IMR-90 (cell line): ENCODE results near the gene BAZ2B. TPM values are rescaled to one million over a fixed set of nuclear protein-coding genes. Genes with fewer than 3 reads are reported as not detected.

Source experiments
- ATAC-seq: fragments of 200-7000 bp; cut with Tn5 transposase; 2 replicates; pipeline ENCODE4 v1.9.1; 2020; ENCODE audit warnings: low read depth, mild to moderate bottlenecking, moderate library complexity
- BruUV-seq: library from RNA; stranded (reverse); fragments of 400-500 nt; replicated peaks from 2 replicates; lab custom pipeline; 2021; lab: Mats Ljungman, UMichigan
- CTCF ChIA-PET: fragments of 300-600 bp; formaldehyde crosslinking; extraction: SDS; loops from one replicate; lab custom pipeline; 2021; ENCODE audit warnings: antibody characterized with exemption; lab: Yijun Ruan, JAX
- POLR2A ChIA-PET: fragments of 300-600 bp; sonication (Branson Sonifier 250); formaldehyde crosslinking; loops from one replicate; lab custom pipeline; 2022; ENCODE audit warnings: antibody characterized with exemption; ENCODE audit not compliant: unreplicated experiment; lab: Charles Lee
- DNase-seq: peaks from one replicate; pipeline ENCODE4 v3.0.0; 2013
- H2AFZ ChIP-seq: replicated peaks from 2 replicates; pipeline ENCODE3; 2013; ENCODE audit warnings: low read length, mild to moderate bottlenecking; ENCODE audit not compliant: poor library complexity
- H2AK5ac ChIP-seq: 2 replicates; pipeline ENCODE4 v1.6.1; 2013; ENCODE audit warnings: low read depth, low read length, inconsistent platforms
- H2AK9ac ChIP-seq: replicated peaks from 2 replicates; pipeline ENCODE3; 2013; ENCODE audit warnings: mild to moderate bottlenecking, low read depth, low read length, moderate library complexity; ENCODE audit not compliant: poor library complexity
- H2BK120ac ChIP-seq: 2 replicates; pipeline ENCODE4 v1.6.1; 2013; ENCODE audit warnings: low read depth, low read length, inconsistent platforms
- H2BK15ac ChIP-seq: 3 replicates; pipeline ENCODE4 v1.6.1; 2013; ENCODE audit warnings: low read depth, low read length, inconsistent platforms
- H2BK20ac ChIP-seq: 2 replicates; pipeline ENCODE4 v1.6.1; 2013; ENCODE audit warnings: low read depth, mild to moderate bottlenecking, inconsistent platforms, low read length, moderate library complexity
- H2BK5ac ChIP-seq: 2 replicates; pipeline ENCODE4 v1.6.1; 2013; ENCODE audit warnings: mild to moderate bottlenecking, low read depth, low read length, inconsistent platforms; ENCODE audit not compliant: poor library complexity, severe bottlenecking
- H3K14ac ChIP-seq: replicated peaks from 2 replicates; pipeline ENCODE4 v1.6.1; 2013; ENCODE audit warnings: low read depth, low read length, inconsistent platforms
- H3K18ac ChIP-seq: 2 replicates; pipeline ENCODE4 v1.6.1; 2013; ENCODE audit warnings: low read depth, low read length, control low read depth
- H3K23ac ChIP-seq: 2 replicates; pipeline ENCODE4 v1.6.1; 2013; ENCODE audit warnings: low read depth, low read length, inconsistent platforms
- H3K27ac ChIP-seq: 2 replicates; pipeline ENCODE4 v1.5.1; 2013; ENCODE audit warnings: mild to moderate bottlenecking, control low read depth, low read length; ENCODE audit not compliant: insufficient read depth
- H3K27me3 ChIP-seq: 2 replicates; pipeline ENCODE4 v1.6.1; 2013; ENCODE audit warnings: low read length; ENCODE audit not compliant: control insufficient read depth, insufficient read depth
- H3K36me3 ChIP-seq: 2 replicates; pipeline ENCODE4 v1.6.1; 2013; ENCODE audit warnings: low read length, mixed read lengths; ENCODE audit not compliant: control insufficient read depth, insufficient read depth
- H3K4ac ChIP-seq: 2 replicates; pipeline ENCODE4 v1.6.1; 2013; ENCODE audit warnings: low read depth, low read length, inconsistent platforms
- H3K4me1 ChIP-seq: 2 replicates; pipeline ENCODE4 v1.6.1; 2013; ENCODE audit warnings: low read length, mixed read lengths; ENCODE audit not compliant: control insufficient read depth, insufficient read depth
- H3K4me2 ChIP-seq: 2 replicates; pipeline ENCODE4 v1.6.1; 2013; ENCODE audit warnings: low read depth, mild to moderate bottlenecking, control low read depth, low read length, moderate library complexity
- H3K4me3 ChIP-seq: 2 replicates; pipeline ENCODE4 v1.5.1; 2013; ENCODE audit warnings: low read depth, mild to moderate bottlenecking, control low read depth, low read length, moderate library complexity; ENCODE audit not compliant: insufficient read depth
- H3K56ac ChIP-seq: 2 replicates; pipeline ENCODE4 v1.6.1; 2013; ENCODE audit warnings: low read length, inconsistent platforms; ENCODE audit not compliant: insufficient read depth; ENCODE audit errors: extremely low read depth
- H3K79me1 ChIP-seq, 2 experiments: 2 replicates each; pipeline ENCODE4 v1.6.1; 2013; ENCODE audit warnings: low read length in 2 of 2, inconsistent platforms in 1 of 2, low read depth in 1 of 2
- H3K9ac ChIP-seq: 2 replicates; pipeline ENCODE4 v1.6.1; 2013; ENCODE audit warnings: low read depth, low read length, control low read depth
- H3K9me1 ChIP-seq: 2 replicates; pipeline ENCODE4 v1.6.1; 2013; ENCODE audit warnings: low read length, inconsistent platforms; ENCODE audit not compliant: insufficient read depth
- H3K9me3 ChIP-seq: 2 replicates; pipeline ENCODE4 v1.6.1; 2013; ENCODE audit warnings: low read length; ENCODE audit not compliant: control insufficient read depth, insufficient read depth
- H4K20me1 ChIP-seq: 2 replicates; pipeline ENCODE4 v1.6.1; 2013; ENCODE audit warnings: low read length, inconsistent platforms; ENCODE audit not compliant: insufficient read depth
- H4K5ac ChIP-seq: 2 replicates; pipeline ENCODE4 v1.6.1; 2013; ENCODE audit warnings: mild to moderate bottlenecking, low read depth, low read length, control low read depth
- H4K8ac ChIP-seq, 2 experiments: 2 replicates each; pipeline ENCODE4 v1.6.1; 2013; ENCODE audit warnings: low read depth in 2 of 2, low read length in 2 of 2, control low read depth in 1 of 2, inconsistent platforms in 1 of 2
- H4K91ac ChIP-seq: 2 replicates; pipeline ENCODE4 v1.6.1; 2013; ENCODE audit warnings: low read depth, low read length, inconsistent platforms; ENCODE audit not compliant: insufficient read depth
- BHLHE40 ChIP-seq: fragments of 150-350 bp; IDR thresholded peaks from 2 replicates; pipeline ENCODE4 v1.6.1; 2016; ENCODE audit warnings: mild to moderate bottlenecking, low read depth, low read length
- CEBPB ChIP-seq: IDR thresholded peaks from 2 replicates; pipeline ENCODE4 v1.6.1; 2012; ENCODE audit warnings: low read depth, low read length, improper control_type of control experiment
- CHD1 ChIP-seq: IDR thresholded peaks from 2 replicates; pipeline ENCODE4 v1.6.1; 2012; ENCODE audit warnings: low read depth, low read length, improper control_type of control experiment
- MXI1 ChIP-seq: IDR thresholded peaks from 2 replicates; pipeline ENCODE4 v1.6.1; 2012; ENCODE audit warnings: low read depth, mild to moderate bottlenecking, low read length, moderate library complexity, borderline replicate concordance
- POLR2A ChIP-seq: IDR thresholded peaks from 2 replicates; pipeline ENCODE4 v1.6.1; 2012; ENCODE audit warnings: mild to moderate bottlenecking, low read depth, low read length
- RAD21 ChIP-seq: IDR thresholded peaks from 2 replicates; pipeline ENCODE4 v1.6.1; 2012; ENCODE audit warnings: low read length, improper control_type of control experiment
- RCOR1 ChIP-seq: IDR thresholded peaks from 2 replicates; pipeline ENCODE4 v1.6.1; 2012; ENCODE audit warnings: mild to moderate bottlenecking, low read length, improper control_type of control experiment; ENCODE audit not compliant: insufficient replicate concordance
- SMC3 ChIP-seq: fragments of 150-350 bp; IDR thresholded peaks from 2 replicates; pipeline ENCODE4 v1.6.1; 2016; ENCODE audit warnings: low read depth, mild to moderate bottlenecking, antibody characterized with exemption, low read length, moderate library complexity
- WGBS, 2 experiments: methylation state at CpG; one replicate each; pipeline versions ENCODE4 v1.1.5 to v1.1.7; 2013; ENCODE audit warnings: missing lambda C conversion rate in 2 of 2; ENCODE audit not compliant: insufficient read length in 1 of 2; ENCODE audit errors: extremely low coverage in 2 of 2; 5-methylcytosine and 5-hydroxymethylcytosine counted together
- dilution Hi-C: fragments of 300-500 bp; cut with HindIII; formaldehyde crosslinking; loops from one replicate; pipeline ENCODE4 v1.14.3; 2018; ENCODE audit warnings: low sequenced_read_pairs; ENCODE audit not compliant: unreplicated experiment
- in situ Hi-C: fragments of 300-500 bp; cut with MboI; formaldehyde crosslinking; loops from 3 replicates; pipeline ENCODE4 v1.14.3; 2019; ENCODE audit warnings: low sequenced_read_pairs, inconsistent platforms, mixed read lengths
- intact Hi-C: fragments of 100-400 bp; cut with micrococcal nuclease; formaldehyde crosslinking; loops from 2 replicates; pipeline ENCODE4 v1.10.0; 2022
- polyA plus RNA-seq, 3 experiments: library from polyadenylated mRNA; depleted of rRNA; stranded (reverse); fragments of >200 nt; gene quantifications; 2 replicates each; pipeline ENCODE4 v1.2.3, GENCODE V29; 2012; ENCODE audit warnings: low replicate concordance in 1 of 3
- total RNA-seq: library from RNA; depleted of rRNA; stranded (reverse); fragments of >200 nt; gene quantifications from 2 replicates; pipeline ENCODE4 v1.2.3, GENCODE V29; 2012
- TF ChIP-seq, protein P1 (sequence below): fragments of 150-350 bp; IDR thresholded peaks from 2 replicates; pipeline ENCODE4 v1.6.1; 2017; ENCODE audit warnings: mild to moderate bottlenecking, antibody characterized with exemption, low read length, low read depth

BAZ2B gene
- total and polyA plus RNA-seq, 2 of the 4 experiments (the other 2 are of a cell fraction): 8.9 to 42.1 TPM

DNA sequence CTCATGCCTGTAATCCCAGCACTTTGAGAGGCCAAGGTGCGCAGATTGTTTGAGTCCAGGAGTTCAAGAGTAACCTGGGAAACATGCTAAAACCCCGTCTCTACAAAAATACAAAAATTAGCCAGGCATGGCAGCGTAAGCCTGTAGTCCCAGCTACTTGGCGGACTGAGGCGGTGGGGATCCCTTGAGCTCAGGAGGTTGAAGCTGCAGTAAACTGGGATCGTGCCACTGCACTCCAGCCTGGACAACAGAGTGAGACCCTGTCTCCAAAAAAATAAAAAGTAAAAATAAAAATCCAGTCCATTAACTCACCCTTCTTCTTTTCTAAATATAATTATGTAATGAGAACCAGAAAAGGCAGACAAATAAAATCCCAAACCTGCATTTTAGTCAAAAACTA, 8.2 kb downstream of the BAZ2B start:
- ATAC-seq (no peak), DNase-seq (no peak)
- Histone ChIP-seq H2BK15ac (no peak overlapping the region), H3K4me1 (peaks cover 5% of the 10 kb centered on the region), H3K79me1 (peaks cover 11 to 32% of the 10 kb centered on the region in 2 experiments), H4K91ac (no peak overlapping the region), H3K9me3 (no peaks in the 10 kb centered on the region), H2AFZ (no peak overlapping the region), H3K23ac (no peak overlapping the region), H4K5ac (no peak overlapping the region), H3K9me1 (0 out of 2 replicates have a peak, but pooled peaks cover 3% of the 10 kb centered on the region), H3K9ac (no peak overlapping the region), H3K4me2 (no peak overlapping the region), H2BK5ac (no peak overlapping the region), H3K36me3 (0 out of 2 replicates have a peak, but pooled peaks cover 2% of the 10 kb centered on the region), H3K18ac (no peak overlapping the region), H4K8ac (no peak overlapping the region), H2BK20ac (no peak overlapping the region), H4K20me1 (peaks cover 13% of the 10 kb centered on the region; the same call in 1 of the 2 replicates), H2AK9ac (no peak overlapping the region), H2AK5ac (no peak overlapping the region), H3K4me3 (no peak overlapping the region), H2BK120ac (no peak overlapping the region), H3K14ac (no peak overlapping the region), H3K4ac (no peak overlapping the region), H3K27ac (no peak overlapping the region), H3K27me3 (no peaks in the 10 kb centered on the region), H3K56ac (no peak overlapping the region)
- in situ Hi-C loops (no loop called here), dilution Hi-C loops (no loop called here), intact Hi-C loops (no loop called here)
- TF ChIP-seq POLR2A (no peak), BHLHE40 (no peak), CHD1 (no peak), RCOR1 (no peak), CEBPB (no peak), SMC3 (no peak), RAD21 (no peak), MXI1 (no peak)
- TF ChIP-seq, protein P1, sequence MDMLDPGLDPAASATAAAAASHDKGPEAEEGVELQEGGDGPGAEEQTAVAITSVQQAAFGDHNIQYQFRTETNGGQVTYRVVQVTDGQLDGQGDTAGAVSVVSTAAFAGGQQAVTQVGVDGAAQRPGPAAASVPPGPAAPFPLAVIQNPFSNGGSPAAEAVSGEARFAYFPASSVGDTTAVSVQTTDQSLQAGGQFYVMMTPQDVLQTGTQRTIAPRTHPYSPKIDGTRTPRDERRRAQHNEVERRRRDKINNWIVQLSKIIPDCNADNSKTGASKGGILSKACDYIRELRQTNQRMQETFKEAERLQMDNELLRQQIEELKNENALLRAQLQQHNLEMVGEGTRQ: no peak
- no CpG with 5 or more reads among the region's 6 CpGs for WGBS, 2 experiments
- no TSS peak for BruUV-seq
- ChIA-PET CTCF (no interaction called here), POLR2A (no interaction called here)
